Activated naive CD8-positive, alpha-beta T cell treated with anti-CD3 and anti-CD28 coated beads, Interleukin-2, amount 10 ng/mL, durations not matched to agents 7 days and 5 days (primary cell): Measurements from ENCODE around the gene ZNF28. TPM values are rescaled to one million over a fixed set of nuclear protein-coding genes. Genes with fewer than 3 reads are reported as not detected.

Experiments
- total RNA-seq, 2 experiments: library from RNA; stranded (reverse); gene quantifications; one replicate each; pipeline ENCODE4 v1.2.3, GENCODE V29; 2021

The ZNF28 gene
- total RNA-seq, 2 experiments from 2014 or later: 24.2 to 27.4 TPM

Other genes starting within 250 kb of the ZNF28 start
- 10 to 100 TPM; 81.0 to 92.4 TPM for gene ZNF83, start 183.3 kb downstream of the ZNF28 start, total RNA-seq
- gene ZNF611, start 86.6 kb downstream of the ZNF28 start, total RNA-seq: 10 to 100 TPM; 39.4 to 41.7 TPM
- gene ZNF600, start 34.8 kb downstream of the ZNF28 start, total RNA-seq: 10 to 100 TPM; 44.3 to 47.3 TPM
- gene ZNF468, start 36.0 kb upstream of the ZNF28 start, total RNA-seq: 10 to 100 TPM; 23.8 to 24.2 TPM
- 10 to 100 TPM; 13.0 to 13.3 TPM for gene ZNF320, start 76.0 kb upstream of the ZNF28 start, total RNA-seq
- gene ZNF888, start 101.8 kb upstream of the ZNF28 start, total RNA-seq: 10 to 100 TPM in 1 of 2 experiments, 1 to 10 TPM in 1; 9.8 to 10.4 TPM
- gene ZNF816, start 141.2 kb upstream of the ZNF28 start, total RNA-seq: 10 to 100 TPM; 17.8 to 19.7 TPM
- not detected for gene ERVV-1, start 192.3 kb upstream of the ZNF28 start, total RNA-seq
- gene ERVV-2, start 223.1 kb upstream of the ZNF28 start, total RNA-seq: not detected